GM19193 (cell line): ENCODE results near the gene GRM1.

Source experiments
- POLR2A ChIP-seq: IDR thresholded peaks from 4 replicates; pipeline ENCODE4 v1.6.1; 2011; ENCODE audit not compliant: insufficient read depth, insufficient read length; ENCODE audit errors: extremely low read depth

GRM1 gene

GRCh38 chr6:146066506-146066905 is 37.6 kb downstream of the GRM1 start:
- TF ChIP-seq POLR2A: no peak

DNA sequence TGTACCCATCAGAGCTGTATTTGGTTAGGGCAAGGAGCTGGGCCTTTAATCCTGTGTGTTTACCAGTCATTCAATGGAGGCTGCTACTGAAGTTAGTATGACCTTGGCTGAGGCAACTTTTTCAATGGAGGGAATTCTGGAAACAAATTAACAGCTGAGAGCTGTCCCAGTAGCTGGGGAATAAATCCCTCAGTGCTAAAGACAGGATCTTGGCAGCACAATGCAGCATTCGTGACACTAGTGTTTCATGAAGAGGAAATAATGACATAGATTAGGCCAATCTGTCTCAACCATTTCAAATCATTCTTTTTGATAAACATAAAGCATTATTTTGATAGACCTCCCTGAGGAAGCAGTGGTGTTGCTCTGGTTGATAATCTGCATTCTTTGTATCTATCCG is 42.9 kb downstream of the GRM1 start:
- no peak for TF ChIP-seq POLR2A

DNA sequence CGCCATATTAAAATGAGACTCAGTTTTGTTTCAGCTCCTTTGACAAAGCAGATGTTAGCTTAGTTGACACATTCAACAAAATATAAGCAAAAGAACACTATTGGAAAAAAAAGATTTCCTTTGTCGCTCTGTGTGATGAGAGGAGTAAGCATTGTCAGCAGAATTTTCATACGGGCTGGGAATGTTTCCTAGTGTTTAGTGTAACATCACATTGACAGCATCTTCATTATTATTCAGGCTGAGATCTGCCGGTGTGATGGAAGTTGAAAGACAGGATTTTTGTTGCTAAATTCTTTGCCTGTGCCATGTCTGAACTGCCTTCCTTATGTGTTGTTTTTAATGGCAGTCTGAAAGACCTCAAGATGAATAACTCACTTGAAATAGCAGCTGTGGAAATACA is 49.1 kb downstream of the GRM1 start:
- no peak for TF ChIP-seq POLR2A

GRCh38 chr6:146087386-146087785 is 58.5 kb downstream of the GRM1 start:
- TF ChIP-seq POLR2A: no peak

DNA sequence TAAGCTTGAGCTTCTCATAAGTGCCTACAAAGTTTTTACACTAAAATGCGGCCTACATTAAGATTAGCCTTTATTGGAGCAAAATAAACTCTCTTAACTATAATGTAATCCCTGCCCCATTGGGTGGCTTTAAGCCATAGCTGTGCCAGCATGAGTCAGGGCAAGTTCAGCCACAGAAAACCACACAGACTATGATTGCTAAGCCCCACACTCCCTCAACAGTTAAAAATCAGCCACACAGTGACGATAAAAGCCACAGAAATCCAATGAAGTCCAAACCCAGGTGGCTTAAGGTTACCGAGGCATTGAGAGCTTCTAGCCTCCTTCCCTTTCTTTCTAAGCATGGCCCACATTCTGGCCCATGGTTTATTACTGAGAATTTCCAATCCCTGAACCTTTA is 61.6 kb downstream of the GRM1 start:
- no peak for TF ChIP-seq POLR2A

DNA sequence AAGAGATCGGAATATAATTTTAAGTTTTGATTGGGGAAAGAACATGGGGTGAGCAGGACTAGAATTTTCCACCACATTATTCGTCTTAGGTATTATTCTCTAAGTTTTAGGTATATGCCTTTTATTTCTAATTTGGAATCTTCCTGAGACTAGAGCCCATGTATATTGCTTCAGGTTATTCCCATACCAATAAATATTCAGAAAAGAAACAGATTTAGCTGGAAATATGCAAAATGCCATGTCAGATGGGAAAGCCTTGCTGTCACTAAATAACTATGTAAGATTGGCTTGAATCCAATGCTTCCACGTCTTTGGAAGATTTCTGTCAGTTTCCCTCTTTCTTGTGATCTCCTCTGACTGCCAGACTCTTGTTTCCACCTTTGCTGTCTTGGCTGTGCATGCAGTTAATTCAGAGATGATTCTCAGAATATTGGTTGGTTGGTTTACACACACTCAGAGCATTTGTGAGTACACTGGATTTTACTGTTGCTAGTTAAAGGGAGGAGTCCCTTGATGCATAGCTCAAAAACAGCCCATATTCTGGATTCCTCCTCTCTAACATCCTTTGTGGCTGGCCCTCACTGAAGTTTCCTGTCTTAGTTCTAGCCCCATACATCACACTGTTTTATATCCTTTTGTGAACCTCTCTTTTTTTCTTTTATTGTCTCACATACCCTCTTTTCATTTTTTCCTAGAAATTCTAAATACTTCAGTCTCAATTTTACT is 64.3 kb downstream of the GRM1 start:
- no peak for TF ChIP-seq POLR2A

- no peak for TF ChIP-seq POLR2A
Observed at GRCh38 chr6:146095481-146095880, 66.6 kb downstream of the GRM1 start.

- no peak for TF ChIP-seq POLR2A
Observed at GRCh38 chr6:146097586-146097985, 68.7 kb downstream of the GRM1 start.

DNA sequence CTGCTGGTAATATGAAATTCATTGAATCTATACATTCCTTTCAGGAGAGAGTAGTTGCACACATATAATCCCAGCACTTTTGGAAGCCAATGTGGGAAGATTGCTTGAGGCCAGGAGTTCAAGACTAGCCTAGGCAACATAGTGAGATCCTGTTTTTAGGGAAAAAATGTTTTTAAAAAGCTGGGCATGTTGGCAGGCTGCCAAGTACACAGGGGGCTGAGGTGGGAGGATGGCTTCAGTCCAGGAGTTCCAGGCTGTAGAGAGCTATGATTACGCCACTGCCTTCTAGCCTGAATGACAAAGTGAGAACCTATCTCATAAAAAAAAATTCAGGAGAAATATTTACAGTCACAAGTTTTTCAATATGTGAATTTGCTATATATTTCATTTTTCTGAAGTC is 71.9 kb downstream of the GRM1 start:
- TF ChIP-seq POLR2A: no peak

DNA sequence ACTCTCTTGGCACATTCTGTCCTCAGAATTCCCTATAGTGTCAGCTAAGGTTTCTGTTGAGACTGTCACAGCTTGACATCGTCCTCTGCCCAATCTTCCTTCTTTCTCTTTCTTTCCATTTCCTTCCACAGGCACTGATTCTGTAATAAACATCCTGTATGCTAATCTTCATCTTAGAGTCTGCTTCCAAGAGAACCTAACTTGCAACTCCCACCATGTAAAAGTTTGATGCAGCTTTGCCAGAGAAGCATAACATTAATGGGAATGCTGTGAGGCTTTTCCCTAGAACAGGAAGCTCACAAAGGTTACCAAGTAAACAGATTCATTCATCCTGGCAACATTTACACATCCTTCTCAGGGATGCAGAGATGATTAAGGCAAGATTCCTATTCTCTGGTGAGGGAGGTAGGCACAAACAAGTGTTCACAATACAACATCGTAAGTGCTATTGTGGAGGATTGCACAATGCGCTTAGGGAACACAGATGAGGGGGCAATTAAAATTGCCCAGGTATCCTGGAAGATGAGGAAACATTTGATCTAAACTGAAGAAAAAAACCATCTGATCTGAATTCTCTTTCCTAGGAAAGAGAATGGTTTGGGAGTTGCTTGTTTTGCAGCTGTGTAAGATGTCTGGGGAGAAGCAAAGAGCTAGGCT is 74.7 kb downstream of the GRM1 start:
- no peak for TF ChIP-seq POLR2A

GRCh38 chr6:146106532-146106931 is 77.7 kb downstream of the GRM1 start:
- TF ChIP-seq POLR2A: no peak

DNA sequence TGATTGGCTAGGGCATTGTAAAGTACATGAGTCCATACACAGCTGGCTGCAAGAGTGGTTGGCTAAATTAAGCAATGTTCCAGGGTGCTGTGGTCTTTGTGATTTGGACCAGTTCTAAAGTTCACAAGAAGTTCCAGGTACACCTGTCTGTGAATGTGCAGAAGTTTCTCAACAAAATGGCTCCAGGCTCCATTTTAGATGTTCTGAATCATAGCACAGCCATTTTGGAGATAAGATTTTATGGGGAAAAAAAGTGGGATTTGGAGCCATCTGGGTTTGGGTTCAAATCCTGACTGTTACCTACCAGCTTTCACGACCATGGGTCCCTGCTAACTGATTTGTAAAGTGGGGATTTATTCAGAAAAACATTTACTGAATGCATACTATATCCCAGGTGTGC is 82.1 kb downstream of the GRM1 start:
- TF ChIP-seq POLR2A: no peak

- no peak for TF ChIP-seq POLR2A
Observed at GRCh38 chr6:146111881-146112450, 83.1 kb downstream of the GRM1 start.

GRCh38 chr6:146113084-146113623 is 84.3 kb downstream of the GRM1 start:
- no peak for TF ChIP-seq POLR2A

DNA sequence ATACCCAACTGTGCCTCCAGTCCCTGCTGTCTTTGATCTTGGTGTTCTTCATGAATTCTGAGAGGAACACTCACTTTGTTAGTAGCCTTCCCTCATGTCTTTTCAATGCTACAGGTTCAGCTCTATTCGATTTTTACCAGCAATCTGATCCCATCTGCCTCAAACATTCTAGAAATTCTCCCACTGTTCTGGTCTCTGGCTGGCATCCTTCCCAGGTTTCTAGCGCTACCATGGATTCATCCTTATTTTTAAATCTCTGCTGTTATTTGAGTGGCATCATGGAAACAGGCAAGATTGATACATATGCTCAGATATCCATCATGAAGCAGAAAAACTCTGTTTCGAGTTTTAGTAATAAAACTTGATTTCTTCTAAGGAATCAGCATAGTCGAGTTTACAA is 94.8 kb downstream of the GRM1 start:
- no peak for TF ChIP-seq POLR2A
